Liver (tissue), 9 donors: ENCODE data around the gene PSD4. TPM values are rescaled to one million over a fixed set of nuclear protein-coding genes. Genes with fewer than 3 reads are reported as not detected.

Experiments
- DNase-seq: peaks from one replicate; pipeline ENCODE4 v3.0.0-alpha.2; 2017; ENCODE audit warnings: low spot score
- H3K27ac ChIP-seq, 2 donors: one replicate each; pipeline ENCODE4 v1.7.0; 2013; ENCODE audit warnings: inconsistent platforms in 2 of 2, low read length in 2 of 2, control low read depth in 1 of 2, low read depth in 1 of 2, mild to moderate bottlenecking in 1 of 2
- H3K27me3 ChIP-seq, 4 donors: one replicate each; pipeline versions ENCODE4 v1.6.1 to v1.7.0; 2013; ENCODE audit warnings: low read length in 3 of 4, inconsistent platforms in 1 of 4, mild to moderate bottlenecking in 1 of 4, moderate library complexity in 1 of 4; ENCODE audit not compliant: control insufficient read depth in 4 of 4, insufficient read depth in 4 of 4
- H3K36me3 ChIP-seq, 4 donors: one replicate each; pipeline versions ENCODE4 v1.6.1 to v1.7.0; 2013; ENCODE audit warnings: low read length in 3 of 4, mild to moderate bottlenecking in 3 of 4, low read depth in 1 of 4, moderate library complexity in 1 of 4; ENCODE audit not compliant: control insufficient read depth in 4 of 4, insufficient read depth in 3 of 4
- H3K4me1 ChIP-seq, 4 donors: one replicate each; pipeline versions ENCODE4 v1.6.1 to v1.7.0; 2013; ENCODE audit warnings: low read length in 3 of 4, mild to moderate bottlenecking in 3 of 4, moderate library complexity in 1 of 4; ENCODE audit not compliant: control insufficient read depth in 4 of 4, insufficient read depth in 4 of 4
- H3K4me3 ChIP-seq, 3 donors: one replicate each; pipeline versions ENCODE4 v1.6.1 to v1.7.0; 2013; ENCODE audit warnings: low read length in 3 of 3, control low read depth in 1 of 3, low read depth in 1 of 3, mild to moderate bottlenecking in 1 of 3
- H3K9ac ChIP-seq, 2 donors: one replicate each; pipeline ENCODE4 v1.7.0; 2013; ENCODE audit warnings: low read length in 2 of 2, mild to moderate bottlenecking in 2 of 2, moderate library complexity in 2 of 2, control low read depth in 1 of 2, low read depth in 1 of 2
- H3K9me3 ChIP-seq, 4 donors: one replicate each; pipeline versions ENCODE4 v1.6.1 to v1.7.0; 2013; ENCODE audit warnings: low read length in 3 of 4; ENCODE audit not compliant: control insufficient read depth in 4 of 4
- ATF3 ChIP-seq: IDR thresholded peaks from 2 replicates; pipeline ENCODE4 v1.6.1; 2016; ENCODE audit warnings: antibody characterized with exemption
- CTCF ChIP-seq: fragments of 150-350 bp; IDR thresholded peaks from 2 replicates; pipeline ENCODE4 v1.5.1; 2017; ENCODE audit warnings: improper control_type of control experiment, low read depth, low read length; ENCODE audit not compliant: missing input control
- EGR1 ChIP-seq, 2 donors: IDR thresholded peaks; 2 replicates each; pipeline ENCODE4 v1.6.1; 2016 to 2018; ENCODE audit warnings: antibody characterized with exemption in 2 of 2, low read depth in 2 of 2
- FOXA1 ChIP-seq: IDR thresholded peaks from 2 replicates; pipeline ENCODE4 v1.6.1; 2016; ENCODE audit warnings: antibody characterized with exemption
- FOXA2 ChIP-seq: IDR thresholded peaks from 2 replicates; pipeline ENCODE4 v1.6.1; 2016; ENCODE audit warnings: antibody characterized with exemption
- GABPA ChIP-seq, 2 donors: IDR thresholded peaks in 1 of 2; conservative IDR thresholded peaks in 1 of 2; 2 replicates each; pipeline ENCODE4 v1.6.1; 2016; ENCODE audit warnings: antibody characterized with exemption in 2 of 2, mild to moderate bottlenecking in 1 of 2, moderate library complexity in 1 of 2
- HNF4A ChIP-seq, 2 donors: conservative IDR thresholded peaks; 2 replicates each; pipeline ENCODE4 v1.6.1; 2016; ENCODE audit warnings: antibody characterized with exemption in 2 of 2, mild to moderate bottlenecking in 2 of 2
- HNF4G ChIP-seq: IDR thresholded peaks from 2 replicates; pipeline ENCODE4 v1.6.1; 2016; ENCODE audit warnings: antibody characterized with exemption
- JUND ChIP-seq, 2 donors: IDR thresholded peaks; 2 replicates each; pipeline ENCODE4 v1.6.1; 2016; ENCODE audit warnings: antibody characterized with exemption in 2 of 2
- MAX ChIP-seq: IDR thresholded peaks from 2 replicates; pipeline ENCODE4 v1.6.1; 2016; ENCODE audit warnings: antibody characterized with exemption
- NR2F2 ChIP-seq: IDR thresholded peaks from 2 replicates; pipeline ENCODE4 v1.6.1; 2016; ENCODE audit warnings: antibody characterized with exemption
- RAD21 ChIP-seq, 2 donors: IDR thresholded peaks; 2 replicates each; pipeline ENCODE4 v1.6.1; 2016; ENCODE audit warnings: antibody characterized with exemption in 2 of 2, mild to moderate bottlenecking in 2 of 2
- REST ChIP-seq: IDR thresholded peaks from 2 replicates; pipeline ENCODE4 v1.6.1; 2016; ENCODE audit warnings: antibody characterized with exemption, mild to moderate bottlenecking
- RXRA ChIP-seq, 2 donors: IDR thresholded peaks; 2 replicates each; pipeline ENCODE4 v1.6.1; 2017 to 2018; ENCODE audit warnings: antibody characterized with exemption in 2 of 2, mild to moderate bottlenecking in 1 of 2
- SP1 ChIP-seq: IDR thresholded peaks from 2 replicates; pipeline ENCODE4 v1.6.1; 2018; ENCODE audit warnings: antibody characterized with exemption, mild to moderate bottlenecking
- TAF1 ChIP-seq: conservative IDR thresholded peaks from 2 replicates; pipeline ENCODE4 v1.6.1; 2016; ENCODE audit warnings: antibody characterized with exemption, mild to moderate bottlenecking
- YY1 ChIP-seq: IDR thresholded peaks from 2 replicates; pipeline ENCODE4 v1.6.1; 2016; ENCODE audit warnings: antibody characterized with exemption, mild to moderate bottlenecking
- ZBTB33 ChIP-seq: IDR thresholded peaks from 2 replicates; pipeline ENCODE4 v1.6.1; 2016; ENCODE audit warnings: antibody characterized with exemption
- WGBS: extraction: QIAGEN DNeasy Blood & Tissue Kit; methylation state at CpG from one replicate; pipeline ENCODE4 v1.1.7; 2013; 5-methylcytosine and 5-hydroxymethylcytosine counted together
- polyA plus RNA-seq, 2 donors: library from polyadenylated mRNA; stranded (reverse) in 1 of 2; unstranded in 1 of 2; fragments of 200-250 nt in 1 of 2; fragments of >200 nt in 1 of 2; fragmentation: Nextera tagmentation in 1 of 2; extraction: Ambion mirVana in 1 of 2; gene quantifications; one replicate each; pipeline versions ENCODE4 v1.2.1 to v1.2.3, GENCODE V29; 2013 to 2015
- total RNA-seq, 2 donors: library from RNA; depleted of rRNA; stranded (reverse); fragments of >200 nt; gene quantifications; one replicate each; pipeline ENCODE4 v1.2.3, GENCODE V29; 2014
- donor health status: healthy.
- donor health status: healthy.
- donor health status: healthy.
- donor health status: healthy.
- donor health status: healthy.

The PSD4 gene
- total and polyA plus RNA-seq, 4 donors, result 16.4 to 83.2 (median 34.4) TPM

- Histone ChIP-seq H3K4me3 (peak overlapping the region; percentile 65 to 71 (median 70)), H3K4me1 (peaks cover 4 to 30% (median 13%) of the 10 kb centered on the region in 4 donors), H3K36me3 (peaks cover 2 to 42% (median 30%) of the 10 kb centered on the region in 4 donors), H3K9me3 (no peaks in the 10 kb centered on the region), H3K27ac (peak overlapping the region; percentile 84), H3K27me3 (no peaks in the 10 kb centered on the region), H3K9ac (peak overlapping the region in 1 of 2 donors; percentile 17)
- peak; percentile 90 for DNase-seq
- 6% methylated on average over 79 of the region's 79 CpGs for WGBS
- TF ChIP-seq RAD21 (IDR thresholded peaks at IDR 0.05), result peak; percentile 69 to 79
- TF ChIP-seq YY1, result peak; percentile 50
- no peak for TF ChIP-seq FOXA2
- TF ChIP-seq REST, result no peak
- TF ChIP-seq HNF4A (conservative IDR thresholded peaks at IDR 0.05), result no peak
- TF ChIP-seq SP1, result no peak
- TF ChIP-seq ZBTB33, result no peak
- no peak for TF ChIP-seq NR2F2
- no peak for TF ChIP-seq TAF1
- no peak for TF ChIP-seq EGR1 (IDR thresholded peaks at IDR 0.05; ENCODE audit: low read depth in 2 of 2)
- TF ChIP-seq FOXA1, result no peak
- TF ChIP-seq GABPA (IDR thresholded peaks at IDR 0.05 in 1 of 2, conservative IDR thresholded peaks at IDR 0.05 in 1 of 2), result no peak
- no peak for TF ChIP-seq ATF3
- TF ChIP-seq MAX, result no peak
- TF ChIP-seq CTCF, result peak; percentile 89
- no peak for TF ChIP-seq HNF4G
- no peak for TF ChIP-seq RXRA (IDR thresholded peaks at IDR 0.05)
- TF ChIP-seq JUND (IDR thresholded peaks at IDR 0.05), result no peak
Measured at GRCh38 chr2:113198790-113199612, 25.2 kb downstream of the PSD4 start.
